SW480 (cell line): ENCODE results near the gene KDM4C.

Experiments used
- DNase-seq: peaks from one replicate; pipeline ENCODE4 v3.0.0-alpha.2; 2016; ENCODE audit warnings: low spot score

KDM4C gene

DNA sequence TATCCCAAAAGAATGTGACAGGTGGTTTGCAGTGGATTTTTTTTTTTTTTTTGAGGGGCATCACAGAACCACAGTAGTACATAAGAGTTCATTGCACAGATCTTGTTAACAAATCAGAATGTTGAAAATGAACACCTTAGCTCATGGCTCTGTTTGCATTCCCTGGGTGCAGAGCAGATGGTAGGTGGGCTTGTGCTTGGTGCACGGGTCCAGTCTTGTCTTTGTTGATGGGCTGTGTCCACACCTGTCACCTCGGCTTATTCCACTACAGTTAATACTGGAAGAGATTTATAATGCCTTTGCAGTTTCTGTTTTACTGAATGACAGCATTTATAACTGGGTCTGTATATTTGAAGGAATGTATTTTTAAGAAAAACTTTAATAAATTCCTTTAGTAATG lies 146.6 kb downstream of the KDM4C start:
- no peak for DNase-seq

GRCh38 chr9:6905850-6906375 lies 148.1 kb downstream of the KDM4C start:
- no peak for DNase-seq

- DNase-seq: no peak
Observed at GRCh38 chr9:6907772-6908381, 150.1 kb downstream of the KDM4C start.

DNA sequence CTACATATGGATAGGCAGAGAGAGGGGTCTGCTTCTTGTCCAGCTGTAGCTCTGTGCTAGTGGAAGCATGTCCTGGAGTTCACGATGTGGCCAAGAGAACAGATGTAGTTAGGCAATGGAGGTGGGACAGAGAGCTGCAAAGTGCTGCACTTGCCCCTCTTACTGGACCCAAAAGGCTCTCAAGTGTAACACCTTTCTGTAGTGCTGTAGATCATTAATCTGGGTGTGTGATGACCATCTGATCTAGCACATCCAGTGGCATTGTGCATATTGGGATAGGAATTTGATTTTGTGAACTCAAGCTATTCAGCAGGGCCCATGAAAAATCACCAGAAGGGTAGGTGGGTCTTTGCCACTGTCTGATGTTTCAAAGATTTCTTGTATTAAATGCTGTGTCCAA lies 151.4 kb downstream of the KDM4C start:
- DNase-seq: no peak

DNA sequence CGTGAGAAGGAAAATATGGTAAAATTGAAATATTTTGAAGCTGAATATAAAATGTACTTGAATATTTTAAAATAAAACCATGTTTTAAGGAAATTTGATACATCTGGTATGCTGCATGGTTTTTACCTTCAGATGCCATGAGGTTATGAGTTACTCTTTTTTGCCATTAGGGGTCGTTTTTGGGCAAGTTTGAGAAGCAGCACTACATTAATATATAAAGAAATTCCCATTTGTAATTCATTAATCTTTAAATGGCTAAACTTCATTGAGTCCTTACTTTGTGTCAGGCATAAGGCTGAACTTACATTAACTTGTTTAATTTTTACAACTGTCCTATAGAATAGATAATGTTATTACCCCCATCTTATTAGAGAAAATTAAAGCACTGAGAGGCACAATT lies 152.3 kb downstream of the KDM4C start:
- no peak for DNase-seq

DNA sequence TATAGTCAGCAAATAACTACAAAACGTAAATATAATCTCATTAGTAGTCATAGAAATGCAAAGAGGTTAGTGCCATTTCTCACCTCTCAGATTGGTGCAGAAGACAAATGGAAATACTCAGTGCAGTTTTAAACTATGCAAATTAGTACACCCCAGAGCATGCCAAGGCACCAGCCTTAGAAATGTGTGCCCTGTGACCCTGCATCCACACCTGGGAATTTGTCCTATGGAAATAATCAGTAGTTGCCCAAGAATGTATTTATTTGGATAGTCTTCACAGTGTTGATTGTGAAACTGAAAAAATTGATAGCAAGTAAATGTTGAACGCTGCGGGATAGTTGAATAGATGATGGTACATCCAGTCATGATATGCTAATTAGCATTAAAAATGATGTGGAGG lies 152.7 kb downstream of the KDM4C start:
- DNase-seq: no peak

- DNase-seq: no peak
Observed at GRCh38 chr9:6911901-6912638, 154.3 kb downstream of the KDM4C start.

- no peak for DNase-seq
Observed at GRCh38 chr9:6915635-6916034, 157.9 kb downstream of the KDM4C start.

DNA sequence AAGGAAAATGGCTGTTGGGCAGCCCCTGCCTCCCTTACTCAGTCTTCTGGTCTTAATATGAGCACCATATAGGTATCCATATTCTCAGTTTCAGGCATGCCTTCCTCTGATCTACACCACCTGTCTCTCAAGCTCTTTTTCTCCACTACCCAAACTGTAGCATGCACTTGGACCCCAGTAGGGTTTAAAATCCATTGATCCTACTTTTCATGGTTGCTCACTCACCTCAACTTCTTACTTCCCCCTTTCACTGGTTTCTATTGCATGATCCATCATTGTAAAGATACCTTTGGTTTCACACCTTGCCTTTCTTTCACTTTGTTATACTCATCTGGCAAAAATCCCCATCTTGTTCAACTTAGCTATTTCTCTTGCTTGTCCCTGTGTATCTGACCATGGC lies 159.4 kb downstream of the KDM4C start:
- DNase-seq: no peak

- no peak for DNase-seq
Observed at GRCh38 chr9:6920041-6920440, 162.3 kb downstream of the KDM4C start.

DNA sequence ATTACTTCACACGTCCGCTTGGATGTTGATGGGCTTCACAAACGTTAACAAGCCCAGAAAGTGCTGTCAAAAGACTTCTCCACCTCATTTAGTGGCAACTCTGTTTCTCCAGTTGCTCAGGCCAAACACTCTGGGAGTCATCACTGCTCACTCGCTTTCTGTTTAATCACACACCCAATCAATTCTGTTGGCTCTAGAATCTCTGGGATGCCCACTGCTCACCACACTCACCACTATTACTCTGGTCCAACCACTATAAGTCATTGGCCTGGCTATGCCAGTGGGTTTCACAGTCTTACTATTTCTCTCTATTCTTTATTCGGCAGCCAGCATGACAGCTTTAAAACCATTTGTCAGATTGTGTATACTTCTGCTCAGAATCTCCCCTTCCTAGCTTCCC lies 163.5 kb downstream of the KDM4C start:
- no peak for DNase-seq

GRCh38 chr9:6922124-6922676 lies 164.4 kb downstream of the KDM4C start:
- no peak for DNase-seq

DNA sequence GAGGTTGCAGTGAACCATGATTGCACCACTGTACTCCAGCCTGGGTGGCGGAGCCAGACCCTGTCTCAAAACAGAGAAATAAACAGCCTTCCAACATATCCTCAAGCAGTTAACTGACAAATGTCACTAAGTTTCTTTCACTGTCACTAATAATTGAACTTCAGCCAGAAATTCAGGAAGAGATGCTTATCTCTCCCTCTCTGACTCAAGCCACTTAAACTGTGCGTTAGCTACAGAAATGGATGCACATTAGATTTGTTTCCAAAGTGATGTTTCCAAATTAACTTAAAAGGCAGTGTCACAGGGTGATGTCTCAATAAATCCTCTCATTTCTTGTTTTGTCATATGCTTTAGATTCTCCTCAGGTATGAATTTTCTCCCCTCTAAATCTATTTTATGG lies 164.9 kb downstream of the KDM4C start:
- DNase-seq: no peak

DNA sequence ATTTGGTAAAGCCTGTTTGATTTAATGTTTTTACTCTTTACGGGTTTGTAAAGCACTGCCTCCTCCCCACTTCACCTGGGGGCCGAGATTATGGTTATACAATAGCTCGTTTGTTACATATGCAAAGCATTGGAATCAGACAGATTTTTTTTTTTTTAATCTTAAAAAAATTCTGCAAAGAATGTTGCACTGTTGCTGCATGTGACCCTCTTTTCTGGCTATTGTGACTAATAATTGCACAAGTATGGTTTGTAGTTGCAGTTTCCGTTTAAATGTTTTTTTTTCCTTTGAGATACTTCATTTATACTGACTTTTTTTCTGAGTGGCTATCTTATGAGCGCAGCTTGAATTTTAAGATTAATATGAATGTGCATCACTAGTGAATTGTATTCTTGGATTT lies 165.3 kb downstream of the KDM4C start:
- DNase-seq: no peak

- DNase-seq: no peak
Observed at GRCh38 chr9:6924149-6924548, 166.4 kb downstream of the KDM4C start.

- DNase-seq: no peak
Observed at GRCh38 chr9:6924988-6925563, 167.3 kb downstream of the KDM4C start.

- DNase-seq: no peak
Observed at GRCh38 chr9:6925836-6926235, 168.1 kb downstream of the KDM4C start.

GRCh38 chr9:6926436-6926835 lies 168.7 kb downstream of the KDM4C start:
- no peak for DNase-seq

GRCh38 chr9:6927838-6928237 lies 170.1 kb downstream of the KDM4C start:
- no peak for DNase-seq

DNA sequence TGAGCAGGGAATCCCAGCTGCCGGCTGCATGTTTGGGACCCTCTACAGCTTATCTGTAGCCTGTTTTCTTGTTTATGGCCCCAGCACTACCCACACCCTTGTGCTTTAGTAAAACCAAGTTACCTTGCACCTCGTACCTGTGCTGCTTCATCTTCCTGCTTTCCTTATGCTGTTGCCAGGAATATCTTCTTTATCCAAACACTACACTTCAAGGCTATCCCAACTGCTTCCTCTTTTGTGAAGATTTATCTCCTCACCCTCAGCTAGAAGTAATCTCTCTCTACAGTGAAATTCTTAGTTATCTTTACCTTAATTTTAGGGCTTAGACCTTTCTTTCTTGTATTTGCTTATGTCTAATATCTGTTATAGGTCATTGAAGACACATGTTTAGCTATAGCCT lies 171.1 kb downstream of the KDM4C start:
- DNase-seq: no peak

GRCh38 chr9:6929441-6930215 lies 171.9 kb downstream of the KDM4C start:
- no peak for DNase-seq

DNA sequence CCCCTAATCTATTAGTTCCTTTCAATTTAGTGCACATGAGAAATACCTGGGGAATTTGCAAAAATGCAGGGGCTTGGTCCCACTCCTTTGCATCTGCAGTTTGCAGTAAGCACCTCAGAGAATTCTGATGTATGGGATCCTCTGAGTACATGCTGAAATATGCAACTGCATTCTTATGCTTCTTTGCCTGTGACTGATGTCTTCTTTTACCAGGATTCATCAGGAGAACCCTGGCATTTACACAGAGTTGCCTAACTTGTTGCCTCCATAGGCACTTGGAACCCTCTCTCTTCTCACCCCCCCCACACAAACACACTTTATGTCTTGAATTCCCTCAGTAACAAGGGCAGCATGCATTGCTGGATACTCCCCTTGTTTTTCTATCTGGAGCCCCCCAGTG lies 173.1 kb downstream of the KDM4C start:
- DNase-seq: no peak
